ENCODE data around the gene GSC2. TPM values are rescaled to one million over a fixed set of nuclear protein-coding genes. Genes with fewer than 3 reads are reported as not detected.

Gene GSC2
- total and polyA plus RNA-seq, 9 of the 15 experiments (the other 6 are each of a cell fraction or from before 2014, with no cell fraction given) = not detected

DNA sequence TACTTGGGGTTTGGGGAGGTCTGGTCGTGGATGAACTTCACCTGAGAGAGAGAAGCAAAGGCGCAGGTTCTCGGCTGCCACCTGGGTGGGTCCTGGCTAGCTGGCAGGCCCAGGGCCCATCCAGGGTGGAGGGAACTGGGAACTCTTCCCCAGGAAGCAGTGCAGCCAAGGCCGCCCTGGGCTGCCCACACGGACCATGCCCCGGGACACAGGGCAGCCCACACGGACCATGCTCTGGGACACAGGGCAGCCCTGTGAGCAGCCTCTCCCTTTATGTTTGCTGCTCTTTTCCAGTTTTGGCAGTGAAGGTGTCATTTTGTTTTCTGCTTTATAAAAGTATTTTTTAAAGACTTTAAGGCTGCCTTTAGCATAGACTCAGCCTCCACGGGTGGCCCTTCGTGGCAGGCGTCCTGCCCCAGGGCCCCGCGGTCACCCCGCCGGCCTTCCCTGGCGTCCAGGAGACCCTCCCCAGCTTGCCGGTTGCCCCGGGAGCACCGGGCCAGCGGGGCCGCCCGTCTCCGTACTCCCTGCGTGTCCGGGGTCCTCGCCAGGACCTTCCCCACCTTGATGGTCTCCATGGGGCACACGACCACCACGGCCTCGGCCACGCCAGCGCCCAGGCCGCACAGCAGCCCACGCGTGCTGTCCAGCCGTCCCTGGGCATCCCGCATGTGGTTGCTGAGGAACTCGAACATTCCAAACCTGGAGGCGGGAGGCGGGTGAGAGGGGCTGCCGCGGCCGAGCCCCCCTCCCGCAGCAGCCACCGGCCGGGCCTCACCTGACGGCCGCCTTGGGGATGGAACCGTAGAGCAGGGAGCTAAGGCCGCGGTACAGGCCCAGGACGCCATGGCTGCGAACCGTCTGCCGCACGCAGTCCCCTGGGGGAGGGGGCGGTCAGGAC is 27.3 kb upstream of the GSC2 start (continued):
- TF ChIP-seq CHCHD3 (CRISPR knock-in tag; IDR thresholded peaks at IDR 0.05) = 0 out of 2 replicates have a peak, but pooled peaks have one; percentile 19
- no peak for TF ChIP-seq ZNF174 (CRISPR knock-in tag; IDR thresholded peaks at IDR 0.05)
- TF ChIP-seq SMARCA4 (IDR thresholded peaks at IDR 0.05) = no peak
- TF ChIP-seq RBM15 (IDR thresholded peaks at IDR 0.05; ENCODE audit: insufficient read depth, low read length) = no peak
- TF ChIP-seq NFATC3 (IDR thresholded peaks at IDR 0.05) = no peak
- no peak for TF ChIP-seq RBBP5 (IDR thresholded peaks at IDR 0.05; ENCODE audit: borderline replicate concordance, insufficient read depth, low read length, poor library complexity, severe bottlenecking)
- TF ChIP-seq E2F1 (CRISPR knock-in tag; IDR thresholded peaks at IDR 0.05) = peak; percentile 16; the same call in 1 of the 2 replicates
- TF ChIP-seq MAFF (IDR thresholded peaks at IDR 0.05; ENCODE audit: low read length) = no peak
- no peak for TF ChIP-seq CEBPB (tag; IDR thresholded peaks at IDR 0.05)
- no peak for TF ChIP-seq ZC3H11A (IDR thresholded peaks at IDR 0.05; ENCODE audit: low read depth, low read length)
- TF ChIP-seq RERE (CRISPR knock-in tag; IDR thresholded peaks at IDR 0.05; ENCODE audit: borderline replicate concordance) = no peak
- TF ChIP-seq THAP7 (CRISPR knock-in tag; IDR thresholded peaks at IDR 0.05) = no peak
- TF ChIP-seq ARNT (IDR thresholded peaks at IDR 0.05) = no peak
- no peak for TF ChIP-seq ZNF175 (CRISPR knock-in tag; IDR thresholded peaks at IDR 0.05; ENCODE audit: low read depth)
- no peak for TF ChIP-seq TAF1 (IDR thresholded peaks at IDR 0.05; ENCODE audit: control insufficient read depth, extremely low read depth, insufficient read depth, low read length, severe bottlenecking)

Measured in K562 (cell line).